CD4-positive, alpha-beta T cell treated with Interleukin-12 subunit alpha and Interleukin-12 subunit beta, for 1 hour (primary cell): Measurements from ENCODE around the gene YLPM1.

Source experiments
- DNase-seq: peaks from one replicate; pipeline ENCODE4 v3.0.0-alpha.2; 2020

YLPM1 gene

DNA sequence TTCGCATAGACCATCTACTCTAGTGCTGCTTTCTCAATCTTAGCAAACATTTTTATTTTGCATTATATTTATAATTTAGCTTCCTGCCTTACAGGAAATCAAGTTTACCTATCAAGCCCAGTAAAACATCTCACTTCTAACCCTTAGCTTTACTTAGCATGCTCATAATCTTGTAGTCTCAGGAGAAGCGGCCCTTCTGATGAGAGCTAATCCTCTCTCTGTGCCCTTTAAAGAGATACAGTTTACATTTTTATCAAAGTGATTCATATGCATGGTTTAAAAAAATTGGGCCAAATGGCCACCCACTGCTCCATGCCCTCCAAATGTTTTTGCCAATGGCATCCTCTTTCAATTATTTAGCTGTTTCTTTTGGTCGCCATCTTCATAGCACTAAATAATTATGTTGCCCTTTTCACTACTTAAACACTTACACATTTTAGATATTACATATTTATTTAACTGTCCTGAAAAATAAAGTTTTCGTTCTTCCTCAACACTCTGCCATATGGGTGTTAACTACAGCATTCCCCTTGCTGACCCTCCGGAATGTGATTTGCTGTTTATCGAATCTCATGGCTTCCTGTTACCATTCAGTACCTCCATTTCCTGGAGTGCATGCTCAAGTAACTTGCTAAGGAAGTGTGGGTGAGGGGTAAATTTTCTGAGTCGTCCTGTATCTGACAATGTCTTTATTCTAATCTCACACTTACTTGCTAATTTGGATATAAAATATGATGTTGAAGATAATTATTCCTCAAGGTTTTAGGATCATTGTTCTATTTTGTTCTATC lies 29.3 kb downstream of the YLPM1 start:
- DNase-seq, result peak; percentile 34

DNA sequence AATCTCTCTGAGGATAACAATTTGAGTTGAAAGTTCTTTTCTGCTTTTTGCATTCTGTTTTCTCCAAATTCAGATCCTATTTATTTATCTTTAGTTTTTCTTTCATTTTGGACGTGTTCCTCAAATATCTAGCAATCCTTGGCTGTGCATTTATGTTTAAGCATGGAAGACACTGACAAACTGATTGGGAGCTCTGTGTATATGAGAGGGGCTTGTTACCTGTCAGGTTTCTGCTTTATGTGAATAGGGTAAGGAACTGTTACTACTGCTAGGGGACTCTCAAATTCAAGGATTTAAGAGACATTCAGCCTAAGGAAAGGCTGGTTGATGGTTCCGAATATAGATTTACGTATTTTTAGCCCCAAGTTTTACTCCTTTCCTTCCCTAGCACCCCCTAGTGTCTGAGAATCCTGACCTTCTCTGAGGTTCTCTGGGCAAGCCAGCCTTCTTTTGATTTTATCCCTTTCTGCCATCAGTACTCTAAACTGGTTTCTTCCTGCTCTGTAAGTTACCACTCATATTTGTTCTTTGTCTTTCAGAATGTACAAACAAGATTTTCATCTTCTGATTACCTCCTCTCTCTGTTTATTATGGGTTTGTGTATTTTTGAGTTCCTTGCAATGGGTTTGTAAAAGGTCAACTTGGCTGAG lies 30.5 kb downstream of the YLPM1 start:
- peak; percentile 19 for DNase-seq

DNA sequence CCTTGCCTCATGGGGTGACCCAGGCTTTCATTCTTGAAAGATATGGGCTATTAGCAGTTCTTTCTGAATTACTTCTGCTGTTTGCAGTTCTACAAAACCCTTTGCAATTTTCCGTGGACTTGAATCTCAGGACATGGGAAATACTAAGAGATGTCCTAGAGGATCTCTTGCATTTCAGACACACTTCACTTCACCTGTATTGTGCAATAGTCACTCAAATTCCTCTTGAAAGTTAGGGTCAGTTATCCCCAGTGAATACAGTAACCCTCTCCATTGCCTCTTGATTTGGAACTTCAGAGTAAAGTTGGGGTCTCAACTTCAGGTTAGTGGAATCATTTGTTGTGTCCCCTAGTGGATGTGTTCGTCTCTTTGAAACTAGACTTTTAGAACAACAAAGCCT lies 31.8 kb downstream of the YLPM1 start:
- DNase-seq, result no peak

DNA sequence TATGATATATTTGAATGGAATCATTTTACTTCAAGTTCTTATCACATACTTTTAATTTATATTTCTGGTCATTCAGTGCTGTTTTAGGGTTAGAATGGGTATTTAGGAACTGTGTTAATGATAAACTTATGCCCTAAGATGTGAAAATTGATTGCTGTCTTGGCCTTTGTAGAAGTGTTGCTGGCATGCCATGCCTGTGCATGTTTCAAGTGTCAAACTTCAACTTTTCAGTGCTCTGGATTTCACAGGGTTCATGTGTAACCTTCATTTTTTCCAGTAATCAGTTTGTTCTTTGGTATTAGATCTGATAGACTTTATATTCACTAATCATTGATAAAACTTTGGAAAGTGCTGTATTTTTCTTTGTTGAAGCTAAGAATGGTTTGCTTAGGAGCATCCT lies 36.6 kb downstream of the YLPM1 start:
- no peak for DNase-seq

DNA sequence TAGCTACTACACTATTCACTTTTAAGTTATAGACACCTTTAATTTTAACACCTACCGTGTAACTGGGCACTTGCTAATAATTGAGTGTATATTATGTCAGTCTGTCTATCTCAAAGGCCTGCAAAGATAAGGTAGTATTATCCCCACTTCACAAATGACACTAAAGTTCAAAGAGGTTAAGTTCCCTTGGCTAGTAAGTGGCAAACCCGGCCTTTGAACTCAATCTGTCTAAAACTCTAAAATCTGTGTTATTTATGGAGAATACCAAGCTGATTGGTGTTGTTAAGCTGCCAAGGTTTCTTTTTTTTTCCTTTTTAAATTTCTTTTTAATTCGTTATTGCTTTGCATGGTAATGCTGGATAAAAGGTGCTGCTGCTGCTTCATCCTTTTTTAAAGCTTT lies 37.7 kb downstream of the YLPM1 start:
- DNase-seq, result no peak

DNA sequence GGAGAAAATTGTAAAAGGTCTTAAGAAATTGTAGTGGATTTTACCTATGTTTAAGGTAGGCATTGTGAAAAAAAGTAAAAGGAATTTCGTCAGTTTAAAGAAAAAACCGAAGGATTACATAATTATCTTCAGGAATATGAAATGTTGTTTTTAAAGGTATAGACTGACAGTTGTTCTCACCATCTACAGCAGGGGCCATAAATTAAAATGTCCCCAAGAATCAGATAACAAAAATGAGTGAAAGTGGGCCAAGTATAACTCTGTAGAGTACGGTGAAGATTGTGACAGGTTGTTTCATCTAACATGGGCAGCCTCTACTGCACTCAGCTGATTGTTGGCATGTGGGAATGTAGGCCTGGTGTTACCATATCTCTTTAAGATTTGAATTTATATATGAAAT lies 38.3 kb downstream of the YLPM1 start:
- DNase-seq, result no peak

DNA sequence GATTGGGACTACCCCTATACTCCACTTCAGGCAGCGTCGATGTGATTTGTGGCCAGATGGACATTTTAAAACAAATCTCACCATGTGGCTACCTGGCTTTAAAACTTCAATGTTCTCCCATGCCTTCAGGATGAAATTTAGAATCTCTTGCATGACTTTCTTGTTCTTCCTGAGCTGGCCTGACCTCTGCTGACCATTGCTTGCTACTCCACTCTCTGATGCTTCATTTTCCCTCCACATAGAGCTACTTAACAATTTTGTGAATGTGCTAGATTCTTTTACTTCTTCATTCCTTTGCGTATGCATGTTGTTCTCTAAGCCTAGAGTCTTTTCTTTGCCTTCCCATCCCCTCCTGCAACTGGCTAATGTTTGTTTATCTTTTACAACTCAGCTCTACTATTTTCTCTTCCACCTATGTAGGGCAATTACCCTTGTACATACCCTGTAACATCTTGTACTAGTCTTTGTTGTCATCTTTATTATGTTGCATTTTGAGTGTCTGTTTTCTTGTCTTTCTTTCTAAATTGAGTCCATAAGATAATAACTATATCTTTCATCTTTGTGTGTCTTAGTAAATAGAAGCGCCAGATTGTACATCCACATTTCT lies 41.2 kb downstream of the YLPM1 start:
- DNase-seq, result peak; percentile 40

DNA sequence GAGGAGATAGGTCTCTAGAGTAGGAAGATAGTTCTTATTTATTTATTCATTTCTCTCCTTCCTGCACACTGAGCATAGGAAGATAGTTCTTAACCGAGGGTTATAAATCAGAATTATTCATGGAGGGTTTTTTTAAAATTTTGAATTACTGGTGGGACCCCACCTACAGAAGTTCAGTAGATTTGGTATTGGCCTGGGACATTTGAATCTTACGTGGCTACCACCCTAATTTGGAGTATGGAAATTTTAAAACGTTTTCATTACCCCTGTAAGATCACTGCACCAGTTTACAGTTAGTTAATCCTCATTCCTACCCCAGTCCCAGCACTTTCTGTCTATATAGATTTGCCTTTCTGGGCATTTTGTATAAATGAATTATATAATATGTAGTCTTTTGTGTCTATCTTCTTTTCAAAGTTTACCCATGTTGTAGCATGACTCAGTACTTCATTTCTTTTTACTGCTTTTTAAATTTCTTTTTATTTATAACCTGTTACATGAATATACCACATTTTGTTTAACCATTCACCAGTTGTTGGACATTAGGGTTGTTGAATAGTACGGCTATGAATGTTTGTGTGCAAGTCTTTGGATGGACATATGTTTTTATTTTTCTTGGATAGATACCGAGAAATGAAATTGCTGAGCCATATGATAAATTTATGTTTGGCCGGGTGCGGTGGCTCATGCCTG lies 44.9 kb downstream of the YLPM1 start:
- DNase-seq, result no peak

DNA sequence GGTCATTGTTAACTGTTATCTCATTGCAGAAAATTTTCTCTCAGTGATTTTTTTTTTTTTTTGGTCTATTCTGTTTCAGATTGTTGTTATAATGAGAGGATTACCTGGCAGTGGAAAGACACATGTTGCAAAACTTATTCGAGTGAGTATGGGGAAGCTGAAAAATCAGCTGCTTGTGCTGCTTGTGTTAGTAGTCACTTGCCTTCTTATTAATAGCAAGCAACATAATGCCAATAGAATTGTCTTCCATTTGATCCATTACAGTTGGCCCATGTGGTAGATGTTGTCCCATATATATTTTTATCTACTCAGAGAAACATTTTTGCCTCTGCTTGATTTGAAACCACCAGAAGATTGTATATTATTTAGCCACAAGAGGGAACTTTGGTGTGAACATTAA lies 53.0 kb downstream of the YLPM1 start:
- no peak for DNase-seq

DNA sequence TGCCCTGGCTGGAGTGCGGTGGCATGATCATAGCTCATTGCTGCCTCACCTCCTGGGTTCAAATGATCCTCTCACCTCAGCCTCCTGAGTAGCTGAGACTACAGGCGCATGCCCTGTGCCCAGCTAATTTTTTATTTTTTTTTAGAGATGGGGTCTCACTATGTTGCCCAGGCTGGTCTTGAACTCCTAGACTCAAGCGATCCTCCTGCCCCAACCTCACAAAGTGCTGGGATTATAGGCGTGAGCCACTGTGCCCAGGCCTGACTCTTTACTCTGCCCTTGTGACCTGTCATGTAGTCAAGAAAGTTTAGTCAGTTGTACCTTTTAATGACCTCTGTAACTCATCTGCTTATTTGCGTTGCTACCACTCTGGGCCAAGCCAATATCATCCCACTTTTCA lies 57.2 kb downstream of the YLPM1 start:
- no peak for DNase-seq

DNA sequence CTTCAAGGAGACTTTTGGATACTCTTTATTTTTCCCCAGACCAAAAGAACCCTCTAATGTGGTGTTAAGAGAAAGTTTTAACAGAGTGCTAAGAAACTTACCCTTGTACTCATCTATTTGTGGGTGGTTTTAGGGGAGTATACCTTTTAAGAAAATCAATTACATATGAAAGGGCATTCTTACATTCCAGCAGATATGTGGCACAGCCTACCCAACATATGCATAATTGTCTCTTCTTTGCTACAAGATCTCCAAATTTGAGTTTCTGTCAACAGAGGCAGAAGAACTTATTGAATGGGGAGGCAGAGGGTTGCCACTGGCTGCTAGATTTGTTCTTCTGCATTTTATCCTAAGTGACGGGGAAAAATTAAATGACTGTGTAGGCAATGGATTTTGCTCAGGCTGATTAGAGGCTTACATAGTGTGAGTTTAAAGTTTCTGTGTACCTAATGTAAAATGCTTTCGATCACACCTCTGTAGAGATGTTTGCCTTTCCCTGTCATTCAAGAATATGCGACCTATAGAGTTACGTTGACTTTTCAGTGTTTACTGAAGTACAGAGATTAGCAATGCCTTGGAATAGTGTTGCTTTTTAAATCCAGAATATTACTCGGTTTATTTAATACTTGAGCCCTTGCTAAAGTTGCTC lies 58.3 kb downstream of the YLPM1 start:
- DNase-seq, result no peak

DNA sequence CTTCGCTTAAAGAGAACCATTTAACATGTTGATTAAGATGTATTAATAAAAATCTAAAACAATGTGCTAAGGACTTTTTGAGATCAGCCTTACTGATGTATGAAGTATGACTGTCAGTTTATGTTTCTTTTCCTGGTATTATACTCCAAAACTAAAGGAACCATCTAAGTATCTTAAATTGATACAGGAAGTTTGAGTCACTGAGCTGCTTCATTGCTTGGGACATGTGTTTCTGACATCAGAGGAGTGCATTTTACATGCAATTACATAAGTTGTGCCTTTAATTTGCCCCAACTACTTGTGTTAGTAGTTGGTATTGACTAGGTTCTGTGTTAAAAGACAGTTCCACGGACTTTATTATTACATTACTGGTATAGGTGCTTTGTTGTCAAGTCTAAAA lies 61.9 kb downstream of the YLPM1 start:
- DNase-seq, result no peak

DNA sequence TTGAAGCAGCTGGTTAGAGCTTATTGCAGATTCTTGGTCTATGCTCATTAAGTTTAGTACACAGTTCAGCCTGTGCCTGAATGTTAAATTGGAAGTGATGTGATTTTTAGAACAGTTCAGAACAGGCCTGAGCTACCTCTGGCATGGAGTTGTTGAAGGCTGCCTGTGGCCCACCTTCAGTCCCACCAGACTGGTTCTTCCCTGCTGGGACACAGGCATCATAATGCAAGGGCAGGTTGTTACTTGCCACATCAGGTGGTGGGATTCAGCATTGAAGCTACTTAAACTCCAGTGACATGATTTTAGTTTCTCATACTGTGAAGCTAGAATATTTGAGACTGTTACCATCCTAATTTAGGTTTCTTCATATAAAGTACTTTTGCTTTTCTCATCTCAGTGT lies 63.5 kb downstream of the YLPM1 start:
- DNase-seq, result no peak

DNA sequence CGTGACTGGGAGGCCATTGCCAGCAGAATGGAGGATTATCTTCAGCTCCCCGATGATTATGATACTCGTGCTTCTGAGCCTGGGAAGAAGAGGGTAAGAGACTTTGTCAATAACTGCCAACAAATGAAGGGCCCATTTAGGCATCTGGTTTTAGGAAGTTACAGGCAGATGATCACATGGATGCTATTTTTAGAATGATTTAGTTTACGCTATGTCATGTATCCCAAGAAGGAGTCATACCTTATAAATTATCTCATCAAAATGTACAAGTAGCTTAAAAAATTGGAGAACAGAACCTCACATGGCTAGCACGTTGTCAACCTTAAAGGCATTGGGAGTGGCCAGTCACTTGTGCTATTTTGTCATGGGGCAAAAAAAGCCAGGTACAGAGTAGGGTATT lies 66.1 kb downstream of the YLPM1 start:
- DNase-seq, result no peak

DNA sequence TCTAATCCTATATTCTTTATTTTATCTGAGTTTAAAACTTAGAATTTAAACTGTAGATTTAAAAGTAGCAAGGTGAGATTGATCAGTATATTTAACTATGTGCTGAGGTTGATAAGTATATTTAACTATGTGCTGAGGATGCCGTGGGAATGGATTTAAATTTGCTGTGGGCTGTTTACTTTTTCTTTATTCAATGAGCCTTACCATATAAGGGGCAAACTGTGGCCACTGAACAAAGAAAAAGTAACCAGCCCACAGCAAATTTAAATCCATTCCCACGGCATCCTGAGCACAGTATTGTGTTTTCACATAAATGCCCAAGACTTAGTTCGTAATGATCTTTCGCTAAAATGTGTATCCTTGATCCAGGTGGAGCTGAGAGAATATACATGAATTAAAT lies 69.7 kb downstream of the YLPM1 start:
- no peak for DNase-seq

DNA sequence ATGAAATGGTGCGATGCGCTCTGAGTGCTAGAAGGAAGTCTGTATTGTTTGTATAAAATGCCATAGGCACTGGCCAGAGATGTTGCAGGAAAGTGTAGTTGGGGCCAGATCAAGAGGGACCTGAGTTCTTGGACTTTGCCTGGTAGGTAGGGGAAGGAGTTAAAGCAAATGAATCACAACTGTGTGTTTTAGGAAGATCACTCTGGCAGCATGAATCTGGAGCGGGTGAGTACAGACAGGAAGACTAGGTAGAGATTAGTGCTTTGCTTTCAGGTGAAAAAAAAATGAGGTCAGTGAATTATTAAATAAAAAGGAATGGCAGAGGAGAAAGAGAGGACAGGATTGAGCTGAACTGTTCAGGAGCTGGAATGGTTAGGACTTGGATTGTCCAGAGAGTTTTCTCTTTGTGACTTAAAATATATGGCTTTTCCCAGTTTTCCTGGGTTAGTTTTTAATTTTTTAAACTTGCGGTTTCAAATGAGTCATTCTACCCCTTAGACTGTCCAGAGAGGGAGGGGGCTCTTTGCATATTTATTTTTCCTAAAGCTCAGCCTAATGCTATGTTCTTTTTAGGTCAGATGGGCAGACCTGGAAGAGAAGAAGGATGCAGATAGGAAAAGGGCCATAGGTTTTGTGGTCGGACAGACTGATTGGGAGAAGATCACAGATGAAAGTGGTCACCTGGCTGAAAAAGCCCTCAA lies 71.7 kb downstream of the YLPM1 start:
- no peak for DNase-seq

DNA sequence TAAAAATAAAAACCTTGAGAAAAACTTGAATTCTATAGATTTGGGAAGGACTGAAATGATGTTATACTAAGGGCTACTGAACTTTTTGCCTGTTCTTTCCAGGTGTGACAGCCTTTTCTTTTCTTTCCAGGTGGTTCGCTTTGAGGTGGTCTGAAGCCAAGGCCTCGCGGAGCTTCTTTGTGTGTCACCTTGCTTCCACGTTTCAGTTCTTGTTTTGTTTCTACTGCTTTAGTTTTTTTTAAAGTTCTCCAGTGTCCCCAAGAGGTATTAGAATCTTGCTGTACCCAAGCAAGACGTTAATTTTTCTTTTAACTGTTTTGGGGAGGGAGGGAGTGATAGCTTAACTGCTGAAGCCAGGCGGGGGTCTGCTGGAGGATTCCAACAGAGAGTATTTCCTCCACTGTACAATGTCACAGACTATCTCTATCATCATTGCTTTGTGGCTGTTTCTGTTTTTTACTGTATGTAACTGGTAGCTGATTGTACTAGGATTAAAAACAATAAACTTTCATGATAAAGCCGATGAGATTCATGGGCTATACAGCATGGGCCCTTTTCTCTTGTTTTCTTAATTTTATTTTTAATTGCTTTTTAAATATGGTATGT lies 72.6 kb downstream of the YLPM1 start:
- DNase-seq, result no peak

DNA sequence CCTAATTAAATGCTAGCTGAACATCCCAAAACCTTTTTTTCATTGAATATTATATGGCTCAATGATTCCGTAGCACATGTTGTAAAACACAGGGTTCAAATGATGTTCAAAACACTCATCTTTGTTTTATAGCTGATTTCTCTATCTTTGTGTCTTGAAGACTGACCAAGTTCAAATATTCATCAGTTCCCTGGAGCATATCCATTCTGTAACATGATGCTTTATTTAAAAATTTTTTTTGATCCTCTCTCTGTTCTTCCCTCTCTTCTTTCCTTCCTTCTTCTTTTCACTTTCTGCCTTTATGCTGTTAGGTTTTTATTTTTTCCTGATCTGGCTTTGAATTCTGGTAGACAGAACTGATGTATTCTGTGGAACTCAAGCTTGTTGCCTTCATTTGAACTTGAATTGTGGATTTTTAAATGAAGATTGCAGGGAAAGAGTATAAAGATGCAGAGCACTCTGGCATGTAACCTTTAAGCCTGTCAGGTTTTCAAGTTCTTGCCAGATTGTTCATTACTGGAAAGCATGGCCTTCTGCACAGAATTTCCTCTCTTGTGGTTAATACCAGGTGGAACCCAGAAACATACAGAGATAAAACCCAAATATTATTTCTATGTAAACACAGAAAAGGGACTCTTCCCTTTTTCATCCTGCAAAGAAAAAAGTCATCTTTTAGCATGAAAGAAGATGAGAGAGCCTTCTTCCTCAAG lies 73.3 kb downstream of the YLPM1 start:
- no peak for DNase-seq

DNA sequence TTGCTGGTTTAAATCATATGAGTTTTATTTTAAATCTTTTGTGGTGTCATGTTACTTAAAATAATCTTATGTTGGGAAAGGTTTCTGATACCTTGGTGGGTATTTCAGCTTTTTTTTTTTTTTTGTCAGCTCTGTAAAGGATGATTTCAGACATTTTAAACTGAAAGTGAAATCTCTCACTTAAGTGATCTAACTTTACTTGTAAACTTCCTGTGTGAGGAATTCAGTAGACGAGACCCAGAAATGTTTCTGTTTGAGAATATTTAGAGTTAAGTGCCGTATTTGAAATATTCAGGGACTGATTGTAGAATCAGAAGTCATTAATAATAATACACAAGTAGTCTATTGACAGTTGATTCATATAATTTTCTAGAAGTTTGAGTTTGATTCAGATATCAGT lies 75.0 kb downstream of the YLPM1 start:
- DNase-seq, result peak; percentile 54

DNA sequence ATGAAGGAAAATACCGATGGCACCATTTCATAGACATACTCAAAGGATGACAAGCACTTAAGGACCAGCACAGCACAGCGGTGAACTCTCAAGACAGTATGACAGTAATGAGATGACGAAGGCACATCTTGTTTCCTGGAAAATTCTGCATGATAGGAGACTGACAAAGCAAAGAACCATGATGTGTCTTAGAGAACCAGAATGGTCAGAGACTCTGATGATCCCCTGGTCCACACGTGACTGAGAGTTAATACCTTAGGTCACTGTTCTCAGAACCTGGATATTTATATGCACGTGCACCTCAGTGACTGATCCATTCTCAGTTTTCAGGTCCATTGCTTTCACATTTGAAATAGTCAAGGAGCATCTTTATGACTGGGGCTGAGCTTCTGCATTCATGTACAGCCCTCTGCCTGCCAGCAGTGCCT lies 77.5 kb downstream of the YLPM1 start:
- no peak for DNase-seq
